Measurements from ENCODE around the gene ZNF654.

- TF ChIP-seq CTCF (conservative IDR thresholded peaks at IDR 0.05; ENCODE audit: low read depth, low read length) (no peak), EZH2 (IDR thresholded peaks at IDR 0.05; ENCODE audit: low read length, unreplicated experiment) (no peak), EZH2phosphoT487 (IDR thresholded peaks at IDR 0.05; ENCODE audit: borderline replicate concordance, low read length) (no peak)
Measured at GRCh38 chr3:88150806-88151205, 91.8 kb downstream of the ZNF654 start.

All from PC-3 (cell line).